Nephron progenitor cell (in vitro differentiated cells): ENCODE measurements around the gene MAP2K5.

ENCODE experiments used
- DNase-seq: peaks from one replicate; pipeline ENCODE4 v3.0.0; 2021
- H3K27ac Mint-ChIP-seq: 2 replicates; pipeline ENCODE4 v1.8.0; 2021; ENCODE audit warnings: mild to moderate bottlenecking, moderate library complexity, mixed read lengths
- H3K27me3 Mint-ChIP-seq: 2 replicates; pipeline ENCODE4 v1.8.0; 2021; ENCODE audit warnings: mild to moderate bottlenecking, low read depth, mixed read lengths; ENCODE audit not compliant: poor library complexity
- H3K36me3 Mint-ChIP-seq: 2 replicates; pipeline ENCODE4 v1.8.0; 2021; ENCODE audit warnings: low read depth, mixed read lengths
- H3K4me1 Mint-ChIP-seq: 2 replicates; pipeline ENCODE4 v1.8.0; 2021; ENCODE audit warnings: mixed read lengths
- H3K4me3 Mint-ChIP-seq: 2 replicates; pipeline ENCODE4 v1.8.0; 2021; ENCODE audit warnings: mild to moderate bottlenecking, moderate library complexity, mixed read lengths
- H3K9me3 Mint-ChIP-seq: 2 replicates; pipeline ENCODE4 v1.8.0; 2021; ENCODE audit warnings: mild to moderate bottlenecking, moderate library complexity, mixed read lengths
- TF ChIP-seq, protein P1 (sequence below): fragments of 200-600 bp; sonication (generic); IDR thresholded peaks from 2 replicates; pipeline ENCODE4 v1.5.0; 2021; ENCODE audit warnings: antibody characterized with exemption

MAP2K5 gene

GRCh38 chr15:67839499-67839928, 297.0 kb downstream of the MAP2K5 start:
- peaks cover 56% of the 10 kb centered on the region for H3K27me3 Mint-ChIP-seq
- H3K4me3 Mint-ChIP-seq = peak overlapping the region; percentile 93
- TF ChIP-seq, protein P1, sequence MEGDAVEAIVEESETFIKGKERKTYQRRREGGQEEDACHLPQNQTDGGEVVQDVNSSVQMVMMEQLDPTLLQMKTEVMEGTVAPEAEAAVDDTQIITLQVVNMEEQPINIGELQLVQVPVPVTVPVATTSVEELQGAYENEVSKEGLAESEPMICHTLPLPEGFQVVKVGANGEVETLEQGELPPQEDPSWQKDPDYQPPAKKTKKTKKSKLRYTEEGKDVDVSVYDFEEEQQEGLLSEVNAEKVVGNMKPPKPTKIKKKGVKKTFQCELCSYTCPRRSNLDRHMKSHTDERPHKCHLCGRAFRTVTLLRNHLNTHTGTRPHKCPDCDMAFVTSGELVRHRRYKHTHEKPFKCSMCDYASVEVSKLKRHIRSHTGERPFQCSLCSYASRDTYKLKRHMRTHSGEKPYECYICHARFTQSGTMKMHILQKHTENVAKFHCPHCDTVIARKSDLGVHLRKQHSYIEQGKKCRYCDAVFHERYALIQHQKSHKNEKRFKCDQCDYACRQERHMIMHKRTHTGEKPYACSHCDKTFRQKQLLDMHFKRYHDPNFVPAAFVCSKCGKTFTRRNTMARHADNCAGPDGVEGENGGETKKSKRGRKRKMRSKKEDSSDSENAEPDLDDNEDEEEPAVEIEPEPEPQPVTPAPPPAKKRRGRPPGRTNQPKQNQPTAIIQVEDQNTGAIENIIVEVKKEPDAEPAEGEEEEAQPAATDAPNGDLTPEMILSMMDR = no peak
- DNase-seq = no peak
- peaks cover 64% of the 10 kb centered on the region for H3K4me1 Mint-ChIP-seq
- peak overlapping the region; percentile 100 for H3K27ac Mint-ChIP-seq
- peaks cover 3% of the 10 kb centered on the region for H3K9me3 Mint-ChIP-seq
- H3K36me3 Mint-ChIP-seq = no peaks in the 10 kb centered on the region

DNA sequence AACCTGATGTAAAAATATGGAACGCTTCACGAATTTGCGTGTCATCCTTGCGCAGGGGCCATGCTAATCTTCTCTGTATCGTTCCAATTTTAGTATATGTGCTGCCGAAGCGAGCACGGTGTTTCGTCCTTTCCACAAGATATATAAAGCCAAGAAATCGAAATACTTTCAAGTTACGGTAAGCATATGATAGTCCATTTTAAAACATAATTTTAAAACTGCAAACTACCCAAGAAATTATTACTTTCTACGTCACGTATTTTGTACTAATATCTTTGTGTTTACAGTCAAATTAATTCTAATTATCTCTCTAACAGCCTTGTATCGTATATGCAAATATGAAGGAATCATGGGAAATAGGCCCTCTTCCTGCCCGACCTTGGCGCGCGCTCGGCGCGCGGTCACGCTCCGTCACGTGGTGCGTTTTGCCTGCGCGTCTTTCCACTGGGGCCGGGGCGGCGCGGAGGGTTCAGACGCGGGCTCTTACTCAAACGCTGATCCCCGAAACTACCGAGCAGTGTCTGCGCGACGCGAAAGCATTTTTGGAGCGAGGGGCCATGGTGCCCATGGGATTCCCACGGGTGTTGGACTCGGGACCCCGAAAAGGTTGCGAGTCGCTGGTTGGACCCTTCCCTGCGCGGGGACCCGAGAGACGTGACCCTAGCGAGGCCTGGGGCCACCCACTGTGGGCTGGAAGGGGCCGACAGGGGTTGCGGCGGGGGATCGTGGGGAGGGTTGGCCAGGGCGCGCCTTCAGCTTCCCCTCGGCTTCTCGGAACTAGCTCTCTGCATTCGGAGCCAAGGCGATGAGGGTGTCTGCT, 297.6 kb downstream of the MAP2K5 start, which contains the start of gene RNU6-1:
Gene RNU6-1, minus strand, starts transcription at position 117 of the 820 bp plus-strand sequence.
- Mint-ChIP-seq H3K9me3 (peaks cover 3% of the 10 kb centered on the region), H3K36me3 (no peaks in the 10 kb centered on the region), H3K4me3 (peak within 1 kb of the TSS; percentile 93), H3K27ac (peak within 1 kb of the TSS; percentile 100), H3K4me1 (peaks cover 70% of the 10 kb centered on the region), H3K27me3 (peaks cover 50% of the 10 kb centered on the region)
- DNase-seq = peak; percentile 93
- TF ChIP-seq, protein P1 = no peak

- peaks cover 42% of the 10 kb centered on the region for H3K27me3 Mint-ChIP-seq
- H3K9me3 Mint-ChIP-seq = peaks cover 3% of the 10 kb centered on the region
- H3K36me3 Mint-ChIP-seq = no peaks in the 10 kb centered on the region
- H3K4me3 Mint-ChIP-seq = peak overlapping the region; percentile 93
- H3K4me1 Mint-ChIP-seq = peaks cover 78% of the 10 kb centered on the region
- no peak overlapping the region for H3K27ac Mint-ChIP-seq
- TF ChIP-seq, protein P1 = no peak
- DNase-seq = no peak
Measured at GRCh38 chr15:67840749-67841512, 298.4 kb downstream of the MAP2K5 start.

DNA sequence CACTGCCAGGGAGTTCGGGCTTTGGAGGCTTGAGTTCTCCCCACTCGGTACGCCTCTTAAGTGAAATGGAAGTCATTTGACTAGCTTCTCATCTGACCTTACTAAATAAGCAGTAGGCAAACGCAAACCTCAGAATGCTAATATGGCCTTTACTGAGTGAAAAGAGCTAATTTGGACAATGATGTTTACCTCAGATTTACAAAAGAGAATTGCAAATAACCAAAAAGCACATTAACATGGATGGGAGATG, 298.9 kb downstream of the MAP2K5 start:
- H3K27me3 Mint-ChIP-seq = peaks cover 37% of the 10 kb centered on the region
- no peaks in the 10 kb centered on the region for H3K36me3 Mint-ChIP-seq
- no peak for DNase-seq
- H3K9me3 Mint-ChIP-seq = peaks cover 3% of the 10 kb centered on the region
- TF ChIP-seq, protein P1 = no peak
- H3K4me1 Mint-ChIP-seq = peaks cover 79% of the 10 kb centered on the region
- H3K27ac Mint-ChIP-seq = no peak overlapping the region
- H3K4me3 Mint-ChIP-seq = peak overlapping the region; percentile 93

DNA sequence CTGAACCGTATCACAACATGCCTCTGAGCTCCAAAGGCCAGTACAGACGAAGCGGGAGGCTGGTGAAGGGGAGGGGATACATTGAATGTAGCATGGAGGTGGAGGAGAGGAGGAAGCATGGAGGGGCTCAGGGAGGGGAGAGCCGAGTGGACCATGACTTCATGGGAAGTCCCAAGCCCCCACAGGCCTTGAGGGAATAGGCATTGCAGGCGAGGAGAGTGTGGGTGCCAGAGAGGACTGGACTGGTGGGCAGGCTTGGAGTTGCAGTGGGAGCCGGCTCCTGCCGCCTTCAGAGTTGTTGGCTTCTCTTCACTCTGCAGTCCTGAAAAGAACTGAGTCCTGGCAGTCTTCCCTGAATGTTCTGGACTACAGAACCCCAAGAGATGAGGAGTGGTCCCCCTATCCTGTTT, 300.6 kb downstream of the MAP2K5 start:
- H3K27ac Mint-ChIP-seq = peak overlapping the region; percentile 96
- peaks cover 23% of the 10 kb centered on the region for H3K27me3 Mint-ChIP-seq
- peaks cover 3% of the 10 kb centered on the region for H3K9me3 Mint-ChIP-seq
- TF ChIP-seq, protein P1 = no peak
- H3K36me3 Mint-ChIP-seq = no peaks in the 10 kb centered on the region
- peak overlapping the region; percentile 50 for H3K4me3 Mint-ChIP-seq
- peaks cover 80% of the 10 kb centered on the region for H3K4me1 Mint-ChIP-seq
- no peak for DNase-seq
